Amniotic epithelial cell (primary cell): Measurements from ENCODE around the gene DAPK1.

Experiments used
- DNase-seq: peaks from one replicate; pipeline ENCODE4 v3.0.0-alpha.2; 2010; ENCODE audit warnings: low read depth

DAPK1 gene

GRCh38 chr9:87643778-87644570, 146.3 kb downstream of the DAPK1 start:
- DNase-seq: no peak

- DNase-seq: peak; percentile 50
Measured at GRCh38 chr9:87644659-87645058, 147.0 kb downstream of the DAPK1 start.

GRCh38 chr9:87646546-87646945, 148.9 kb downstream of the DAPK1 start:
- DNase-seq: peak; percentile 91

GRCh38 chr9:87647114-87647513, 149.4 kb downstream of the DAPK1 start:
- DNase-seq: peak; percentile 44

- no peak for DNase-seq
Measured at GRCh38 chr9:87648606-87649005, 150.9 kb downstream of the DAPK1 start.

GRCh38 chr9:87650611-87651295, 153.1 kb downstream of the DAPK1 start:
- DNase-seq: no peak

GRCh38 chr9:87651431-87651830, 153.8 kb downstream of the DAPK1 start:
- DNase-seq: no peak

- DNase-seq: no peak
Measured at GRCh38 chr9:87653941-87654340, 156.3 kb downstream of the DAPK1 start.

- DNase-seq: no peak
Measured at GRCh38 chr9:87655731-87656130, 158.1 kb downstream of the DAPK1 start.

GRCh38 chr9:87656485-87656884, 158.8 kb downstream of the DAPK1 start:
- DNase-seq: peak; percentile 77

GRCh38 chr9:87657190-87657589, 159.5 kb downstream of the DAPK1 start:
- DNase-seq: peak; percentile 57

- DNase-seq: no peak
Measured at GRCh38 chr9:87657893-87658292, 160.2 kb downstream of the DAPK1 start.

GRCh38 chr9:87658511-87658910, 160.8 kb downstream of the DAPK1 start:
- no peak for DNase-seq

- no peak for DNase-seq
Measured at GRCh38 chr9:87659534-87660419, 162.1 kb downstream of the DAPK1 start.

GRCh38 chr9:87661241-87661640, 163.6 kb downstream of the DAPK1 start:
- DNase-seq: no peak

GRCh38 chr9:87662808-87663528, 165.3 kb downstream of the DAPK1 start:
- peak; percentile 90 for DNase-seq

GRCh38 chr9:87663556-87663955, 165.9 kb downstream of the DAPK1 start:
- no peak for DNase-seq

- DNase-seq: no peak
Measured at GRCh38 chr9:87664153-87665060, 166.7 kb downstream of the DAPK1 start.

- no peak for DNase-seq
Measured at GRCh38 chr9:87665505-87665904, 167.8 kb downstream of the DAPK1 start.

GRCh38 chr9:87667164-87667738, 169.6 kb downstream of the DAPK1 start:
- peak; percentile 48 for DNase-seq
